ENCODE data around the gene DNA2.

DNA sequence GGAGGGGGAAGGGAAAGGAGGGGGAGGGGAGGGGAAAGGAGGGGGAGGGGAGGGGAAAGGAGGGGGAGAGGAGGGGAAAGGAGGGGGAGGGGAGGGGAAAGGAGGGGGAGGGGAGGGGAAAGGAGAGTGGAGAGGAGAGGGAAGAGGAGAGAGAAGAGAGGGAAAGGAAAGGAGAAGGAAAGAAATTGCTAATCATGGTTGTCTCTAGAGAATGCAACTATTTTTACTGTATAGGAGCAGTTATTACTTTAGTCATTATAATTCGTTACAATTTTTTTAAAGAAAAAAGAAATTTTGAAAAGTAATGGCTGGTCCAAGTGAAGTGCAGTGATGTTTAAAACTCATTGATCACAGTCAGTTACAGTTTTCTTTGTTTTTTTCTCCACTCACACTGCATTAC lies 31.1 kb upstream of the DNA2 start:
- TF ChIP-seq, protein P1, sequence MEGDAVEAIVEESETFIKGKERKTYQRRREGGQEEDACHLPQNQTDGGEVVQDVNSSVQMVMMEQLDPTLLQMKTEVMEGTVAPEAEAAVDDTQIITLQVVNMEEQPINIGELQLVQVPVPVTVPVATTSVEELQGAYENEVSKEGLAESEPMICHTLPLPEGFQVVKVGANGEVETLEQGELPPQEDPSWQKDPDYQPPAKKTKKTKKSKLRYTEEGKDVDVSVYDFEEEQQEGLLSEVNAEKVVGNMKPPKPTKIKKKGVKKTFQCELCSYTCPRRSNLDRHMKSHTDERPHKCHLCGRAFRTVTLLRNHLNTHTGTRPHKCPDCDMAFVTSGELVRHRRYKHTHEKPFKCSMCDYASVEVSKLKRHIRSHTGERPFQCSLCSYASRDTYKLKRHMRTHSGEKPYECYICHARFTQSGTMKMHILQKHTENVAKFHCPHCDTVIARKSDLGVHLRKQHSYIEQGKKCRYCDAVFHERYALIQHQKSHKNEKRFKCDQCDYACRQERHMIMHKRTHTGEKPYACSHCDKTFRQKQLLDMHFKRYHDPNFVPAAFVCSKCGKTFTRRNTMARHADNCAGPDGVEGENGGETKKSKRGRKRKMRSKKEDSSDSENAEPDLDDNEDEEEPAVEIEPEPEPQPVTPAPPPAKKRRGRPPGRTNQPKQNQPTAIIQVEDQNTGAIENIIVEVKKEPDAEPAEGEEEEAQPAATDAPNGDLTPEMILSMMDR (IDR thresholded peaks at IDR 0.05; ENCODE audit: insufficient read depth, low read length), result no peak
- TF ChIP-seq POLR2AphosphoS5 (IDR thresholded peaks at IDR 0.05; ENCODE audit: low read depth) (no peak), GABPA (IDR thresholded peaks at IDR 0.05; ENCODE audit: low read depth) (no peak)
- TF ChIP-seq, protein P2, sequence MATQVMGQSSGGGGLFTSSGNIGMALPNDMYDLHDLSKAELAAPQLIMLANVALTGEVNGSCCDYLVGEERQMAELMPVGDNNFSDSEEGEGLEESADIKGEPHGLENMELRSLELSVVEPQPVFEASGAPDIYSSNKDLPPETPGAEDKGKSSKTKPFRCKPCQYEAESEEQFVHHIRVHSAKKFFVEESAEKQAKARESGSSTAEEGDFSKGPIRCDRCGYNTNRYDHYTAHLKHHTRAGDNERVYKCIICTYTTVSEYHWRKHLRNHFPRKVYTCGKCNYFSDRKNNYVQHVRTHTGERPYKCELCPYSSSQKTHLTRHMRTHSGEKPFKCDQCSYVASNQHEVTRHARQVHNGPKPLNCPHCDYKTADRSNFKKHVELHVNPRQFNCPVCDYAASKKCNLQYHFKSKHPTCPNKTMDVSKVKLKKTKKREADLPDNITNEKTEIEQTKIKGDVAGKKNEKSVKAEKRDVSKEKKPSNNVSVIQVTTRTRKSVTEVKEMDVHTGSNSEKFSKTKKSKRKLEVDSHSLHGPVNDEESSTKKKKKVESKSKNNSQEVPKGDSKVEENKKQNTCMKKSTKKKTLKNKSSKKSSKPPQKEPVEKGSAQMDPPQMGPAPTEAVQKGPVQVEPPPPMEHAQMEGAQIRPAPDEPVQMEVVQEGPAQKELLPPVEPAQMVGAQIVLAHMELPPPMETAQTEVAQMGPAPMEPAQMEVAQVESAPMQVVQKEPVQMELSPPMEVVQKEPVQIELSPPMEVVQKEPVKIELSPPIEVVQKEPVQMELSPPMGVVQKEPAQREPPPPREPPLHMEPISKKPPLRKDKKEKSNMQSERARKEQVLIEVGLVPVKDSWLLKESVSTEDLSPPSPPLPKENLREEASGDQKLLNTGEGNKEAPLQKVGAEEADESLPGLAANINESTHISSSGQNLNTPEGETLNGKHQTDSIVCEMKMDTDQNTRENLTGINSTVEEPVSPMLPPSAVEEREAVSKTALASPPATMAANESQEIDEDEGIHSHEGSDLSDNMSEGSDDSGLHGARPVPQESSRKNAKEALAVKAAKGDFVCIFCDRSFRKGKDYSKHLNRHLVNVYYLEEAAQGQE (IDR thresholded peaks at IDR 0.05; ENCODE audit: insufficient replicate concordance, low read depth), result no peak

Measured in HL-60 (cell line).